ENCODE measurements around the gene A3GALT2.

A3GALT2 gene

DNA sequence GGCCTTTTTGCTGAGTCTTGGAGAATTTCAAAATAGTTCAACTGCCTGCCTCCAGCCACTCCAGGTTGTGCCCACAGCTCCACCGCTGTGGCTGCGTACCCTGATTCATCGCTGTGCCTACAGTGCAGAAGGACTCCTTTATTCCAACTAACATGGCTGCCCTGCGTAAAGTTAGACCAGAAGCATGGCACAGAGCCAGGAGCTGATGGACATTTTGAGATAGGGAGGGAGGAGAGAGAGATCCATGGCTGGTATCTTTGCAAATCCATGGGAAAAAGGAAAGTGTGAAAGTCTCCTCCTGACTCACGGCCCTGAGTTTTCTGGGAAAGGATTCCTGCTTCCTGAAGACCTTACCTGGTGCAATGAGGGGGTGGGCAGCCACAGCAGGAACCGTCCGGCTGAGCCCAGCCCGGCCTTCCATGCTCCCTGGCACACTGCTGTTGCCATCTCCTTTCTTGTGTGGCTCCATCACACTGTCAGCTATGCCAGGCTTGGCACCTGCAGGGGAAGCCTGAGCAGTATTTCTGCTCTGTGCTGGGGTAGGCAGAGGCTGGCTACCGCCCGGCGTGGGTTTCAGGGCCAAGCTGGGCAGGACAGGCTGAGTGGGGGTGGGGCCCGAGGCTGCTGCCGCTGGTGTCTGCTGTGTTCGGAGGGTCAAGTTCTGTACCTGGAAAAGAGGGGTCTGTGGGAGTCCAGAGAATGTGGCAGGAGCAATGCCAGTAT is 46.0 kb upstream of the A3GALT2 start:
- DNase-seq (ENCODE audit: low read depth) = no peak
- TF ChIP-seq, protein P1, sequence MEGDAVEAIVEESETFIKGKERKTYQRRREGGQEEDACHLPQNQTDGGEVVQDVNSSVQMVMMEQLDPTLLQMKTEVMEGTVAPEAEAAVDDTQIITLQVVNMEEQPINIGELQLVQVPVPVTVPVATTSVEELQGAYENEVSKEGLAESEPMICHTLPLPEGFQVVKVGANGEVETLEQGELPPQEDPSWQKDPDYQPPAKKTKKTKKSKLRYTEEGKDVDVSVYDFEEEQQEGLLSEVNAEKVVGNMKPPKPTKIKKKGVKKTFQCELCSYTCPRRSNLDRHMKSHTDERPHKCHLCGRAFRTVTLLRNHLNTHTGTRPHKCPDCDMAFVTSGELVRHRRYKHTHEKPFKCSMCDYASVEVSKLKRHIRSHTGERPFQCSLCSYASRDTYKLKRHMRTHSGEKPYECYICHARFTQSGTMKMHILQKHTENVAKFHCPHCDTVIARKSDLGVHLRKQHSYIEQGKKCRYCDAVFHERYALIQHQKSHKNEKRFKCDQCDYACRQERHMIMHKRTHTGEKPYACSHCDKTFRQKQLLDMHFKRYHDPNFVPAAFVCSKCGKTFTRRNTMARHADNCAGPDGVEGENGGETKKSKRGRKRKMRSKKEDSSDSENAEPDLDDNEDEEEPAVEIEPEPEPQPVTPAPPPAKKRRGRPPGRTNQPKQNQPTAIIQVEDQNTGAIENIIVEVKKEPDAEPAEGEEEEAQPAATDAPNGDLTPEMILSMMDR (conservative IDR thresholded peaks at IDR 0.05; ENCODE audit: low read depth, low read length) = no peak
- no peak overlapping the region for H3K4me3 ChIP-seq (ENCODE audit: low read length)

- H3K4me3 ChIP-seq (ENCODE audit: low read length) = no peak overlapping the region
- TF ChIP-seq, protein P1 (conservative IDR thresholded peaks at IDR 0.05; ENCODE audit: low read depth, low read length) = no peak
- no peak for DNase-seq (ENCODE audit: low read depth)
Measured at GRCh38 chr1:33365560-33365997, 44.7 kb upstream of the A3GALT2 start.

DNA sequence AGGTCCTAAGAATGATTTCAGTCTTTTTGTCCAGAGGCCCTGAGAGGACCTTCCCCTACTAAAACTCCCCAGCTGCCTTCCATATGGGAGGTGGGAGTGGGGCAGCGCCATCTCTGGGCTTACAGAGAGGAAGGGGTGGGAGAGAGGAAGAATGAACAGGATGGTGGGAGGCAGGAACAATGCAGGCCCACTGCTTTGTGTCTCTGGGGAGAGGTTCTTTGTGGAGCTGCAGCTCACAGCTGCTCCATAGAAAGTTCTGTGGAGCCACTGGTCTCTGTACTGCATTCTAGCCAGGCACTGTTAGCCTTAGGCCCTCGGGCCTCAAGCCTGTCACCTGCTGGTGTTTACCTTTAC is 43.6 kb upstream of the A3GALT2 start:
- TF ChIP-seq, protein P1 (conservative IDR thresholded peaks at IDR 0.05; ENCODE audit: low read depth, low read length) = no peak

DNA sequence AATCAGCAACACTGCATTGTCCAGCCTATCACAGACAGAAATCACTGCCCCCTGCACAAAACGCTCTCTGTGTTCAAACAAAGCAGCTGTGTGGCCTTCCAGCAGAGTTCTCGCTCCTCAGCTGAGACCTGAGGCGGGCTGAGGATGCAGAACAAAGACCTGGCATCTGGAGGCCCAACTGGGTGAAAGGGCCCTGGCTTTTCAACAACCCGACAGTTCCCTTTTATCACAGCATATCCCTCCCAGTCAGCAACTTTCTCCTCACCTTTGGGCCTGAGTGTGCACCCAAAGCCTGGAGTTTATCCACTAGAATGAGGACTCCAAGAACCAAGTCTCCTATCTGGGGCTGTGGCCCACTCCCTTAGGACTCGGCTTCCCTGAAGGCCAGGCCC is 42.6 kb upstream of the A3GALT2 start:
- TF ChIP-seq, protein P1 (conservative IDR thresholded peaks at IDR 0.05; ENCODE audit: low read depth, low read length) = no peak
- DNase-seq (ENCODE audit: low read depth) = no peak
- no peak overlapping the region for H3K4me3 ChIP-seq (ENCODE audit: low read length)

More for the DNA sequence above, 43.6 kb upstream of the A3GALT2 start:
- no peak overlapping the region for H3K4me3 ChIP-seq (ENCODE audit: low read length)
- DNase-seq (ENCODE audit: low read depth) = no peak

DNA sequence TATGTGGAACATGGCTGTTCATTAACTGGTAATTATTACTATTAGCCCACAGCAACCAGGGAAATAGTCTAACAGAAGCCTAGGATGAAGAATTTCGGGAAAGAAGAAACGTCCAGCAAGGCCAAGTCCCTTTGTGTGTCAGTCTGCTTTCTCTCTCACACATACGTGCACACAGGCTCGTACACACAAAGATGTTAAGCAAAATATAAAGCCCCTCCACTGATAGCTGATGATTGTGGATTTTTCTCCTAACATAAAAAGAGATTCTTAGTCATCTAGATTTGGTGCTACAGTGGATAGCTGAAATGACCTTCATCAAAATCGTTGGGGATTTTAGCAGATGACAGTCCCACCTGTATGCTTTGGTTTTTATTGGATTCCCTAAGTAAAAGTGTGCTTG is 42.1 kb upstream of the A3GALT2 start:
- H3K4me3 ChIP-seq (ENCODE audit: low read length) = no peak overlapping the region
- DNase-seq (ENCODE audit: low read depth) = no peak
- TF ChIP-seq, protein P1 (conservative IDR thresholded peaks at IDR 0.05; ENCODE audit: low read depth, low read length) = no peak

GRCh38 chr1:33361532-33362235 is 40.8 kb upstream of the A3GALT2 start:
- DNase-seq (ENCODE audit: low read depth) = no peak
- TF ChIP-seq, protein P1 (conservative IDR thresholded peaks at IDR 0.05; ENCODE audit: low read depth, low read length) = no peak

DNA sequence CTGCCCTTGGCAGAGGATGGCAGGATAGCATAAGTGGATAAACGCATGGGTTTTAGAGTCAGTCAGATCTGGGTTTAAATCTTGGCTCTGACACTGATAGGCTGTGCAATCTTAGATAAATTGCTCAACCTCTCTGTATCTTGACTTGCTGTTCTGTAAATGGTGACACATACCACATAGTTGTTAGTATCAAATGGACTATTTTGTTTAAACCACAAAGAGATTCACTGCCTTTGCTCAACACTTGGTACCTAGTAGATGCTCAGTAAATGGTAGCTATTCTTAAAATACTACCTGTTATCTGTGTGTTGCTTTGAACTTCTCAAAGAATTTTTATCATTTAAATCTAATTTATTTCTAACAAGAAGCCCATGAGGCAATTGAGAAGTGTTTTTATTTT is 39.5 kb upstream of the A3GALT2 start:
- TF ChIP-seq, protein P1 (conservative IDR thresholded peaks at IDR 0.05; ENCODE audit: low read depth, low read length) = no peak
- DNase-seq (ENCODE audit: low read depth) = no peak

More at GRCh38 chr1:33361532-33362235, 40.8 kb upstream of the A3GALT2 start:
- no peak overlapping the region for H3K4me3 ChIP-seq (ENCODE audit: low read length)

More for the DNA sequence above, 39.5 kb upstream of the A3GALT2 start:
- H3K4me3 ChIP-seq (ENCODE audit: low read length) = no peak overlapping the region

Data from retinal pigment epithelial cell (primary cell).